HG03432 (cell line): Measurements from ENCODE around the gene CSNK2A2.

Experiments
- ATAC-seq: cut with Tn5 transposase; IDR thresholded peaks from one replicate; pipeline ENCODE4 v1.9.1; 2021; ENCODE audit warnings: mild to moderate bottlenecking, moderate library complexity; ENCODE audit not compliant: unreplicated experiment

CSNK2A2 gene

DNA sequence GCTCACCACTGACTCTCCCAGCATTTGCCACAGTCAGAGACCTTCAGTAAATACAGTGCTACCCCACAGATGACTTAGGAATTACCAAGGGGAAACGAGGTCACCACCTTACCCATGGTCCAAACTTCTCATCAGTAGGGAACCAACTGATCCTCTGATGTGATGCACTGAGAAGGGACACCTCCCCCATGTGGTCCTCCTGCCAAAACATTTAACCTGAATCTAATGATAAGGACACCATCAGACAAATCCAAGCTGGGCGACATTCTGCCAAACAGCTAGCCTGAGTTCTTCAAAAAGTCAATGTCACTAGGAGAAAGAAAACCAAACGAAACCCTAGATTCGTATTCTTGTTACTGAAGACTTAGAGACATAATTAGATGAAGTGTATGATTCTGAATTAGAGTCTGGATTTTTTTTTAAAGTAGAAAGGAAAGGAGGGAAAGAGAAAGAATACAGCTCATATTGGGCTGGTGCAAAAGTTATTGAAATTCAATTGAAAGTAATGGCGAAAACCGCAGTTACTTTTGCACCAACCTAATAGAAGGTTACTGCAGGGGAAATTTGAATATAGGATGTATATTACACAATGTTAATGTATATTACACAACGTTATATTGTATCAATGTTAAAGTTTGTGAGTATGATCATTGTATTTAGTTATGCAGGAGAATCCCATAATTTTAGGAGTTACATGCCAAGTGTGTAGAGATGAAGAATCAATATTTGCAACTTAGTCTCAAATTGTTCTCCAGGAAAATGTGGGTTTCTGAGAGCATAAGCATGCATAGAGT is 2.3 kb upstream of the CSNK2A2 start:
- no peak for ATAC-seq

GRCh38 chr16:58198803-58199411 is 1.0 kb upstream of the CSNK2A2 start:
- no peak for ATAC-seq

DNA sequence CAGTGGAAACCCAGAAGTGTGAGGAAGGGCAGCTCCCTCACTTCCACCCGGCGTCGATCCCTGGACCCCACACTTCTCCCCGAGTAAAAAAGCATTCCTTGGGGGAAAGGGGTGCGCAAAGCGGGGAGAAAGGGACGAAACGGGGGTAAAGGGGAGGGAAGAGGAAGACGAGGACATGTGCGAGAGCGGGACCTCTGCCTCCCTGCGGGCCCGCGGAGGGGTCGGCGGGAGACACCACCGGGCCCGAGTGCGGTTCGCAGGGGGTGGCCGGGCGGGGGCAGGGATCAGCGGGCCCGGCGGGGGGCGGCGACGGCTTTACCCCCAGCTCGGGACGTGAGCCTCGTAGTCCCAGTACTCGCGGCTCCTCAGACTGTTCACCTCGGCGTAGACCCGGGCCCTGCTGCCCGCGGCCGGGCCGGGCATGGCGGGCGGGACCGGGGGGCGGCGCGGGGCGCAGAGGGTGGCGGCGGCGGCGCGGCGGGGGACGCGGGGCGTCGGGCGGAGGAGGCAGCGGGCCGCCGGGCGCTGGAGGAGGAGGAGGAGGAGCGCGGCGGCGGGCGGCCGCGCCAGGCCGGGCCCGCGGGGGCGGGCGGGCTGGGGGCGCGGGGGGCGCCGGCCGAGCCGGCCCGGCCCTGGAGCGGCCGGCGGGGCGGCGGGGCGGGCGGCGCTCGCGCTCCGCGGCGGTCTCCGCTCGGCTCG is 443 bp downstream of the CSNK2A2 start:
- ATAC-seq: peak; percentile 34

- no peak for ATAC-seq
Measured at GRCh38 chr16:58196898-58197313, 1.0 kb downstream of the CSNK2A2 start.

- ATAC-seq: no peak
Measured at GRCh38 chr16:58195771-58196170, 2.1 kb downstream of the CSNK2A2 start.

DNA sequence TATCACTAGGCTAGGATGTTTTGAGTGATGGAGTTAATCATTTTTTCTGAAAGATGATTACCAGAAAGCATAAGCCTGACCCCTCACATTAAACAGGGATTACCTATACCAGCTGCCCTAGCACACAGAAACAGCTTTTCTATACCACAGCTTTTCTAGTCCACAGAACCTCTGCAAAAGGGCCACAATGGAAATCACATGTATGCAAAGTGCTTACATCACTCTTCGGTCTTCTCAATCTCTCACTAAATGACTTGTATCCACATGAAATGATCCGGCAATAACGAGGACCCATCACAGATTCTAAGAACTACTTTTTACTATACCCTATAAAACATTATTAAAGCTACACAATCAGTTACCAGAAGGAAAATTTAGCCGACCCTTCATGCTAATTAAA is 2.6 kb downstream of the CSNK2A2 start:
- ATAC-seq: no peak

DNA sequence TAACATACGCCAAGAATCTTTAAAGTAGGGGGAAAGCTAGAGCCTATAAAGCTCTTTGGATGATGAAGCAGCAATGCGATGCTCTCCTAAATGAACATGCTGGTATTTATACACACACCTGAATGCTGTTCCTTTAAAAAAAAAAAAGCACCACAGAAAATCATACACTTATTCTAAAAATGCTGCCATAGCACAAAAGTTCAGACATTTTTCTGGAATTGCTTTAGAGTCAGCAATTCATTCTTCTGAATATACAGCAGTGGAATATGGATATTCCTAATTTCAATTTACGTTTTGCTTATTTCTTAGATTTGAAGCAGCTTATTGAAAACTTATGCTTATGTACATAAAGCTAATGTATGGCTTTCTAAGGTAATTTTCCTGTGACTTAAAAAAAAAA is 3.1 kb downstream of the CSNK2A2 start:
- ATAC-seq: no peak

GRCh38 chr16:58187665-58188421 is 10.1 kb downstream of the CSNK2A2 start:
- no peak for ATAC-seq

DNA sequence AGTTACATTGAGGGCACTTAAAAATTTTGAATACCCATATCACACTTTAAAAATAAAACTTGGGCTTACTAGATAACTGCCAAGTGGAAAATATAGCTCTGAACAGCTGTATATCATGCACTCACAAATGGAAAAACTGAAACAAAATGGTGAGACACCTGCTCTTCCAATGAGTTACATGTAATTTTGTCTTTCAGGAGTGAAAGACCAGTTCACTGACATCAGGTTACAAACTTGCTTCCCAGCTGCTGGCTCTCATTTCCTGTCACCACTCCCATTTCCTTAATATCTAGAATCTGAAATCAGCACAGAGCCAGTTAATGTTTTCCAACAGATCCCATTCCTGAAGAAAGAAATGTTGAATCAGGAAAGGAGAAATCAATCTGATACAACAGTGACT is 10.8 kb downstream of the CSNK2A2 start:
- ATAC-seq: no peak

- ATAC-seq: no peak
Measured at GRCh38 chr16:58186176-58186944, 11.5 kb downstream of the CSNK2A2 start.

DNA sequence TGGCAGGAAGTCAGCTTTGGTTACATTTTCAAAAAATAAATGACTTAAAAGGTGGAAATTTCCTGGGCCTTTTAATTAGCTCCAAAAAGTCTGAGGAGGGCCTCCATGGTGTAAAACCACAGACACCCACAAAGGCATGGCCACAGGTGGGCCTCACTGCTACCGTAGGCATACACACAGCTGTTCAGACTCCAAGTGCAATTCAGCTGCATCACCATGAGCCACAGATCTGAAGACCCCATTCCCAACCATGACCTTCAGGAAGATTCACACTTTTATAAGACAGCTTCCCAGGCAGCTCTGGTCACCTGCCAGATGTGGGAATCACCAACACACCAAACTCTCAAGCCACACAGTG is 20.6 kb downstream of the CSNK2A2 start:
- ATAC-seq: no peak

- ATAC-seq: no peak
Measured at GRCh38 chr16:58176608-58177352, 21.1 kb downstream of the CSNK2A2 start.

GRCh38 chr16:58170223-58170622 is 27.7 kb downstream of the CSNK2A2 start:
- ATAC-seq: no peak

GRCh38 chr16:58160855-58161254 is 37.1 kb downstream of the CSNK2A2 start:
- no peak for ATAC-seq

- ATAC-seq: no peak
Measured at GRCh38 chr16:58158725-58159124, 39.2 kb downstream of the CSNK2A2 start.

DNA sequence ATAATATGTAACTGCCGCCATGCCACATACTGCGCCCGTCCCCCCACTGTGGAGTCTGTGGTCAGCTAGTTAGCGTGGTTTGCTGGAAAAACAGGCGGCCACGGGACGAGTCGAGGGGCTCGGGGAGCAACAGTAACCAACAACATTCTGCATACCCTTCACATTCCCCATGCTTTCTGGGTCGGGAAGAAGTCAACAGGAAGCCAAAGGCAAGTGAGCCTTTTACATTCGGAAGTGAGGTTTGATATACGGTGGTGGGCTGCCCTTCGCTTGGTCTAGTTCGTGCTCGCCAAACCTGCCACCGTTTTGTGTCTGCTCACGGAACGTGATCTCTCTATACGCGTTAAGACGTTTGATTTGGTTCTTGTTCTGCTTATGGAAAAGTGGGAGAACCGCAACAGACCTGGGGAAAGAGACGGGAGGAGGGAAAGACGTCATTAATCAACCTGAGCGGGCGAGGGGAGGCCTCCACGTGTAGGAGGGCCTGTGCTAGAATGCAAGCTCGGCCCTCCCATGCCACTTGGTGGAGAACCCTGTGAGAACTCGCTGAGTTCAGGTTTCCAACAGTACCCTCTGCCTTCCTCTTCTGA is 39.9 kb downstream of the CSNK2A2 start:
- ATAC-seq: no peak

GRCh38 chr16:58157239-58157638 is 40.7 kb downstream of the CSNK2A2 start:
- no peak for ATAC-seq

- ATAC-seq: no peak
Measured at GRCh38 chr16:58155839-58156238, 42.1 kb downstream of the CSNK2A2 start.

DNA sequence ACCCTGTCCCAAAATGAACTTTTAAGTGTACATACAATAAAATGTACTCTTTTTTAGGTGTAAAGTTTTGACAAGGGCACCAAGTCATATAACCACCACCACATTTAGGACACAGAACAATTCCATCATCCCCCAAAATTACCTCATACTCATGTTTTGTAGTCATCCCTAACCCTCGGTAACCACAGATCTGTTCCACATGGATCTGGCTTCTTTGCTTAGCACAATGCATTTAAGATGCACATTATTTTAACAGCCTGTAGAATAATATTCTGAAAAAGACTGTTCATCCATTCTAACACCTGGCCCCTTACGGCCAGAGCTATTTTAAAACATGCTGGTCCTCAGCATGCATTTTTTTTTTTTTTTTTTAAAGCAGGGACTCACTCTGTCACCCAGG is 43.6 kb downstream of the CSNK2A2 start:
- no peak for ATAC-seq
